Lower lobe of right lung (tissue), 2 donors: ENCODE data around the gene PROX2. TPM values are rescaled to one million over a fixed set of nuclear protein-coding genes. Genes with fewer than 3 reads are reported as not detected.

Experiments
- ATAC-seq, 2 donors: fragments of 200-7000 bp; cut with Tn5 transposase; one replicate each; pipeline ENCODE4 v1.9.1; 2020 to 2022; ENCODE audit warnings: mild to moderate bottlenecking in 2 of 2, moderate library complexity in 2 of 2
- DNase-seq: peaks from one replicate; pipeline ENCODE4 v3.0.0-alpha.2; 2020
- H3K27ac ChIP-seq: fragments of 200-600 bp; one replicate; pipeline ENCODE4 v1.8.0; 2022
- H3K27me3 ChIP-seq: fragments of 200-600 bp; one replicate; pipeline ENCODE4 v1.8.0; 2022; ENCODE audit warnings: low read depth
- H3K36me3 ChIP-seq: fragments of 200-600 bp; one replicate; pipeline ENCODE4 v1.8.0; 2022; ENCODE audit warnings: mild to moderate bottlenecking
- H3K4me1 ChIP-seq: fragments of 200-600 bp; one replicate; pipeline ENCODE4 v1.8.0; 2022
- H3K4me3 ChIP-seq: fragments of 200-600 bp; one replicate; pipeline ENCODE4 v1.8.0; 2022; ENCODE audit warnings: mild to moderate bottlenecking
- H3K9me3 ChIP-seq: fragments of 200-600 bp; one replicate; pipeline ENCODE4 v1.8.0; 2022
- intact Hi-C: fragments of 100-400 bp; cut with DNase I; formaldehyde crosslinking; loops from one replicate; pipeline ENCODE4 v1.11.0; 2022
- long read RNA-seq: library from polyadenylated mRNA; unstranded; transcript quantifications from one replicate; pipeline ENCODE4 v2.0.0, GENCODE V29; 2021
- total RNA-seq: library from RNA; stranded (reverse); fragmentation: NEBNext Ultra II Directional; extraction: Animal tissue kit (Norgen Biotek cat#: 25700); gene quantifications from one replicate; pipeline ENCODE4 v1.2.1, GENCODE V29; 2021
- TF ChIP-seq, protein P1 (sequence below): fragments of 200-600 bp; IDR thresholded peaks from one replicate; pipeline ENCODE4 v1.8.0; 2022; ENCODE audit warnings: antibody characterized with exemption, mild to moderate bottlenecking
- donor health status: DM: no; HTN: yes; CAD: no; lungs with severe emphysema.

The PROX2 gene
- total RNA-seq, result 0.12 TPM
- long read RNA-seq, partial matches to known transcripts, result 0 of 7 reads
- long read RNA-seq, other reads (novel, unspliced or antisense), result 6 of 7 reads

GRCh38 chr14:74875941-74876913 lies at the start of gene PROX2:
Gene PROX2, minus strand, starts transcription at chr14:74876145. Its CDS starts 12,311 bp downstream, at chr14:74863834.
- TF ChIP-seq, protein P1, sequence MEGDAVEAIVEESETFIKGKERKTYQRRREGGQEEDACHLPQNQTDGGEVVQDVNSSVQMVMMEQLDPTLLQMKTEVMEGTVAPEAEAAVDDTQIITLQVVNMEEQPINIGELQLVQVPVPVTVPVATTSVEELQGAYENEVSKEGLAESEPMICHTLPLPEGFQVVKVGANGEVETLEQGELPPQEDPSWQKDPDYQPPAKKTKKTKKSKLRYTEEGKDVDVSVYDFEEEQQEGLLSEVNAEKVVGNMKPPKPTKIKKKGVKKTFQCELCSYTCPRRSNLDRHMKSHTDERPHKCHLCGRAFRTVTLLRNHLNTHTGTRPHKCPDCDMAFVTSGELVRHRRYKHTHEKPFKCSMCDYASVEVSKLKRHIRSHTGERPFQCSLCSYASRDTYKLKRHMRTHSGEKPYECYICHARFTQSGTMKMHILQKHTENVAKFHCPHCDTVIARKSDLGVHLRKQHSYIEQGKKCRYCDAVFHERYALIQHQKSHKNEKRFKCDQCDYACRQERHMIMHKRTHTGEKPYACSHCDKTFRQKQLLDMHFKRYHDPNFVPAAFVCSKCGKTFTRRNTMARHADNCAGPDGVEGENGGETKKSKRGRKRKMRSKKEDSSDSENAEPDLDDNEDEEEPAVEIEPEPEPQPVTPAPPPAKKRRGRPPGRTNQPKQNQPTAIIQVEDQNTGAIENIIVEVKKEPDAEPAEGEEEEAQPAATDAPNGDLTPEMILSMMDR, result no peak
- no peak for ATAC-seq
- peaks cover 12% of the 10 kb centered on the region for H3K4me1 ChIP-seq
- no peak within 1 kb of the TSS for H3K4me3 ChIP-seq
- DNase-seq, result no peak
- no peaks in the 10 kb centered on the region for H3K27me3 ChIP-seq
- intact Hi-C loops, result no loop called here
- no peaks in the 10 kb centered on the region for H3K9me3 ChIP-seq
- H3K27ac ChIP-seq, result no peak within 1 kb of the TSS
- H3K36me3 ChIP-seq, result no peaks in the 10 kb centered on the region

DNA sequence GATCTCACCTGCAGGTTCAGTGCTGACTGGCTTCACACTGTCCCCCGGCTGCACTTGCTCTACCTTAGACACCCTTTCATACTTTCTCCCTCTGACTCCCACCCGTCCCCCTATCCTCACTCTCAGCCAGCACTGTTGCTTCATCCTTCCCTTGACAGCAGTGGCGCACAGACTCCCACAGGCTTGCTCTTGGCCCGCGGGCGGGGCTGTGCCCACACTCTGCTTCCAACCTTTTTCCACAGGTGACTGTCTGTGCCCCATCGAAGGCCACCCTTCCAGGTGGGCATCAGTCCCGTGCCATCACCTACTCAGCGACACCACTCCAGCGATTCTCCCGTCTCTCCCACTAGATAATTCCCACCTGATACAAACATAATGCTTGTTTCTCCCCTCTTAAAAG lies 48.1 kb upstream of the PROX2 start:
- Histone ChIP-seq H3K4me3 (no peak overlapping the region), H3K27ac (no peak overlapping the region), H3K27me3 (no peaks in the 10 kb centered on the region), H3K4me1 (peaks cover 15% of the 10 kb centered on the region), H3K36me3 (no peaks in the 10 kb centered on the region), H3K9me3 (no peaks in the 10 kb centered on the region)
- no peak for ATAC-seq
- intact Hi-C loops, result no loop called here
- TF ChIP-seq, protein P1, result no peak
- no peak for DNase-seq

DNA sequence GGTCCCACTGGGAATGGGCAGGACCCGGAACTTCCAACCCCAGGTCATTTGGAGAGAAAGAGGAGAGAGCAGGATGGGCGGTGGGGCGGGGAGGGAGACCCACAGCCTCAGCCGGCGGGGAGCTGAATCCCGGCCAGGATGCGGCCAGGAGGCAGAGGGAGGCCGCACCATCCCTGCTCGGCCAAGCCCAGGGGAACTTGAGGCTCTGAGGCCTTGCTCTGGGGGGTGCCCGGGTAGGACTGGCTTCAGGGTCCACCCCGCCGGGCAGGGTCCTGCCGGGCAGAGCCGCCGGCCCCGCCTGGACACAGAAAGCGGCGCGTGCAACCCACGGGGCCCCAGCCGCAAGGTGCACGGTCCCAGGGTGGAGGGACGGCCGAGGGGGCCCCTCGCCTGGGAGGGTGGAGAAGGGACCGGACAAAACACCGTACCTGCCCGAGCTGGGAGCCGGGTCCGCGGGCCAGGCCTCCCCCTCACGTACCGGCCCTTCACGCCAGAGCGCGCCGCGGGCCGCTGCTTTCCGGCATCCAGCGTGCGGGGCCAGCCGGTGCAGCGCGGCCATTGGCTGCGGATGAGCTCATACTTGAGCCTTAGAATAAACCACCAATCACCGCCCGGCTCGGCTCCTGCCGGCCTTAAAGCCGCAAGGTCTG lies 46.9 kb upstream of the PROX2 start, which contains the start of gene RPS6KL1:
Gene RPS6KL1 (minus strand): TSS at position 509 of the 650 bp plus-strand sequence. CDS start 1,719 bp downstream, outside the sequence.
- intact Hi-C loops, result no loop called here
- H3K9me3 ChIP-seq, result no peaks in the 10 kb centered on the region
- TF ChIP-seq, protein P1, result no peak
- peak within 1 kb of the TSS; percentile 68 for H3K4me3 ChIP-seq
- H3K36me3 ChIP-seq, result no peaks in the 10 kb centered on the region
- H3K27ac ChIP-seq, result peak within 1 kb of the TSS; percentile 31
- H3K27me3 ChIP-seq, result no peaks in the 10 kb centered on the region
- ATAC-seq, result peak; percentile 95 to 98
- DNase-seq, result peak; percentile 88
- H3K4me1 ChIP-seq, result peaks cover 22% of the 10 kb centered on the region

DNA sequence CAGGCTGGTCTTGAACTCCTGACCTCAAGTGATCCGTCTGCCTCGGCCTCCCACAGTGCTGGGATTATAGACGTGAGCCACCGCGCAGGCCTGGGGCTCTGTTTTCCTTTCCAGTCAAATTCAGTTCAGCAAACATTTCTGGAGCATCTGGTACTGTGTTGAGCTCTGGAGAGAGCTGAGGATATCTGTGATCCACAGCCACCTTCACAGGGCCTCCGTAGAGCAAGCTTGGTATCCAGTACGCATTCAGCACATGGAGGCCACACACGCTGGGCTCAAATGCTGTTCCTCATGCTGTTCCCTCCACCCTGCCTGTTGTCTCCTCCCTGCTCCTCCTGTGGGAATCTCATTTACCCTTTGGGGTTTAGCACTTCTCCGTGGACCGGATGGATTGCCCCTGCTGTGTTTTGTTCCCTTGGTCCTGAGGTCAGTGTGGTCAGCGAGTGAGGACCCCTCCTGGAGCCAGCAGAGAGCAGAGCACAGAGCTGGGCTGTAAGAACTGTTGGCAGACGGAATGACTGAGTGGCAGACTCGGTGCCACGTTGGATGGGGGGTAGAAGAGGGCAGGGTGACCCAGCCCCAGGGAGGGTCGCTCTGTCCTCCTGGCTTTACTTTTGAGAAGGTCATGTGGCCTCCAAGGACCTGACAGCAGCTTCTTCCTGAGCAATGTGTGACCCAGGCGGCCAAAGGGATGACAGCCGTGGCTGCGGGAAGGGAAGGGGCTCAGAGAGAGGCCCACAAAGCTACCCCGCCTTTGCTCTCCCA lies 46.2 kb upstream of the PROX2 start:
- peak overlapping the region; percentile 68 for H3K4me3 ChIP-seq
- peaks cover 28% of the 10 kb centered on the region for H3K4me1 ChIP-seq
- no peaks in the 10 kb centered on the region for H3K9me3 ChIP-seq
- ATAC-seq (peak in 1 of 2 donors; percentile 2), DNase-seq (no peak)
- no peaks in the 10 kb centered on the region for H3K36me3 ChIP-seq
- no peaks in the 10 kb centered on the region for H3K27me3 ChIP-seq
- intact Hi-C loops, result no loop called here
- TF ChIP-seq, protein P1, result no peak
- H3K27ac ChIP-seq, result peak overlapping the region; percentile 31

DNA sequence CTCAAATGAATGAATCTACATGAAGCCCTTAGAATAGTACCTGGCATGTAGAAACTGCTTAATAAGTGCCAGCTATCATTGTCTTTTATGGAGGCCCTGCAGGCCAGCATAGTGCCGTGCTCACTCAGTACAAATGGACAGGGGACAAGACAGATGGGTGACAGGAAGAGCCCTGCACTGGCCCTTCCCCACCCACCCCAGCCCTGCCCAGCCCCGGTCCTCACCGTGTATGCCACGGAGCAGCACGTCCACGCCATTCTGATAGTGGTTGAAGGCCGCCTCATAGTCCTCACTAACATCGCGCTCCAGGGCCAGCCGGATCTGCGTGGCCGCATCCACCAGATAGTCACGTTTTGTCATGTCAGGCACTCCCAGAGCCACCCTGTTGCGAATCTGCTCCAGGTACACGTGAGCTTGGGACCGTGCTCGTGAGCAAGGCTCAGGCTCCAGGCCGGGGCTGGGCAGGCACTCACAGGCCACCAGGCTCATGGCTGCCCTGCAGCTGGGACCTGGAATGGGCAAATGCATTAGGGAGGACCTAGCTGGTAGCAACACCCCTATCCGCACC lies 45.2 kb upstream of the PROX2 start:
- Histone ChIP-seq H3K9me3 (no peaks in the 10 kb centered on the region), H3K27ac (no peak overlapping the region), H3K4me1 (peaks cover 33% of the 10 kb centered on the region), H3K27me3 (no peaks in the 10 kb centered on the region), H3K36me3 (no peaks in the 10 kb centered on the region), H3K4me3 (no peak overlapping the region)
- TF ChIP-seq, protein P1, result no peak
- intact Hi-C loops, result no loop called here
- DNase-seq, result no peak
- no peak for ATAC-seq
